G401 (cell line): ENCODE results near the gene GFRA1. TPM values are rescaled to one million over a fixed set of nuclear protein-coding genes. Genes with fewer than 3 reads are reported as not detected.

Source experiments
- DNase-seq: peaks from one replicate; pipeline ENCODE4 v3.0.0-alpha.2; 2015; ENCODE audit warnings: low spot score
- in situ Hi-C: cut with HindIII; loops from 2 replicates; pipeline ENCODE4 v1.10.0; 2016; ENCODE audit warnings: low sequenced_read_pairs, mixed read lengths
- total RNA-seq: library from RNA; depleted of rRNA; stranded (reverse); fragments of >200 nt; shearing (Covaris generic); gene quantifications from 2 replicates; pipeline ENCODE4 v1.2.3, GENCODE V29; 2014

GFRA1 gene
- total RNA-seq, 1 experiment from 2014 or later, result 0.37 TPM

GRCh38 chr10:116251602-116252395 is 21.2 kb downstream of the GFRA1 start:
- in situ Hi-C loops, result no loop called here
- DNase-seq, result no peak

GRCh38 chr10:116247691-116248090 is 25.3 kb downstream of the GFRA1 start:
- in situ Hi-C loops, result no loop called here
- DNase-seq, result no peak

- in situ Hi-C loops, result no loop called here
- no peak for DNase-seq
Measured at GRCh38 chr10:116246263-116246662, 26.7 kb downstream of the GFRA1 start.

- in situ Hi-C loops, result no loop called here
- DNase-seq, result no peak
Measured at GRCh38 chr10:116245156-116245555, 27.9 kb downstream of the GFRA1 start.

GRCh38 chr10:116241642-116242410 is 31.2 kb downstream of the GFRA1 start:
- DNase-seq, result no peak
- in situ Hi-C loops, result no loop called here

GRCh38 chr10:116241085-116241484 is 31.9 kb downstream of the GFRA1 start:
- in situ Hi-C loops, result no loop called here
- DNase-seq, result no peak

GRCh38 chr10:116240157-116240950 is 32.7 kb downstream of the GFRA1 start:
- DNase-seq, result no peak
- in situ Hi-C loops, result no loop called here

GRCh38 chr10:116239229-116239628 is 33.8 kb downstream of the GFRA1 start:
- in situ Hi-C loops, result no loop called here
- no peak for DNase-seq

- in situ Hi-C loops, result no loop called here
- DNase-seq, result no peak
Measured at GRCh38 chr10:116237970-116238369, 35.0 kb downstream of the GFRA1 start.

- in situ Hi-C loops, result no loop called here
- DNase-seq, result no peak
Measured at GRCh38 chr10:116237260-116237659, 35.7 kb downstream of the GFRA1 start.

GRCh38 chr10:116233230-116233629 is 39.8 kb downstream of the GFRA1 start:
- DNase-seq, result no peak
- in situ Hi-C loops, result no loop called here

GRCh38 chr10:116232613-116233012 is 40.4 kb downstream of the GFRA1 start:
- in situ Hi-C loops, result no loop called here
- DNase-seq, result no peak

GRCh38 chr10:116226766-116227165 is 46.2 kb downstream of the GFRA1 start:
- in situ Hi-C loops, result no loop called here
- no peak for DNase-seq

- DNase-seq, result no peak
- in situ Hi-C loops, result no loop called here
Measured at GRCh38 chr10:116226053-116226452, 47.0 kb downstream of the GFRA1 start.

- in situ Hi-C loops, result no loop called here
- DNase-seq, result no peak
Measured at GRCh38 chr10:116223289-116223688, 49.7 kb downstream of the GFRA1 start.

- DNase-seq, result no peak
- in situ Hi-C loops, result no loop called here
Measured at GRCh38 chr10:116221053-116221452, 52.0 kb downstream of the GFRA1 start.

- no peak for DNase-seq
- in situ Hi-C loops, result no loop called here
Measured at GRCh38 chr10:116216676-116217075, 56.3 kb downstream of the GFRA1 start.

- in situ Hi-C loops, result no loop called here
- DNase-seq, result no peak
Measured at GRCh38 chr10:116215651-116216050, 57.4 kb downstream of the GFRA1 start.

GRCh38 chr10:116211682-116212081 is 61.3 kb downstream of the GFRA1 start:
- DNase-seq, result no peak
- in situ Hi-C loops, result no loop called here
